Fibroblast of lung (primary cell): ENCODE measurements around the gene ZNF878. TPM values are rescaled to one million over a fixed set of nuclear protein-coding genes. Genes with fewer than 3 reads are reported as not detected.
A peak's percentile ranks its signal among the peaks of the same experiment; 100 is the strongest.

ENCODE experiments used
- DNase-seq, 2 donors: peaks; one replicate each; pipeline versions ENCODE4 v3.0.0 to v3.0.0-alpha.2; 2010; ENCODE audit warnings: low read depth in 2 of 2
- H2AFZ ChIP-seq: 2 replicates; pipeline ENCODE4 v1.5.1; 2012; ENCODE audit warnings: low read length, control low read depth, inconsistent platforms
- H3K27ac ChIP-seq: 2 replicates; pipeline ENCODE4 v1.5.1; 2011; ENCODE audit warnings: low read length, control low read depth; ENCODE audit not compliant: insufficient read depth
- H3K27me3 ChIP-seq: 2 replicates; pipeline ENCODE4 v1.5.1; 2011; ENCODE audit warnings: mild to moderate bottlenecking, low read length; ENCODE audit not compliant: control insufficient read depth, insufficient read depth
- H3K36me3 ChIP-seq: 2 replicates; pipeline ENCODE4 v1.5.1; 2011; ENCODE audit warnings: low read length; ENCODE audit not compliant: control insufficient read depth, insufficient read depth
- H3K4me1 ChIP-seq: 2 replicates; pipeline ENCODE4 v1.5.1; 2011; ENCODE audit warnings: low read length; ENCODE audit not compliant: control insufficient read depth, insufficient read depth; ENCODE audit errors: extremely low read depth
- H3K4me2 ChIP-seq: 2 replicates; pipeline ENCODE4 v1.5.1; 2011; ENCODE audit warnings: low read length, control low read depth; ENCODE audit not compliant: insufficient read depth; ENCODE audit errors: extremely low read depth
- H3K4me3 ChIP-seq, 4 experiments: fragments of 200-600 bp in 1 of 4; sonication (generic) in 1 of 4; replicated peaks in 1 of 4; 2 replicates each; pipeline ENCODE4 v1.5.1; 2011 to 2016; ENCODE audit warnings: low read length in 4 of 4, low read depth in 3 of 4, mild to moderate bottlenecking in 3 of 4, control low read depth in 2 of 4, inconsistent platforms in 1 of 4, mixed read lengths in 1 of 4; ENCODE audit not compliant: insufficient read depth in 1 of 4; ENCODE audit errors: control extremely low read depth in 1 of 4
- H3K79me2 ChIP-seq: 2 replicates; pipeline ENCODE4 v1.5.1; 2012; ENCODE audit warnings: mild to moderate bottlenecking, low read length, inconsistent platforms; ENCODE audit not compliant: control insufficient read depth, insufficient read depth
- H3K9ac ChIP-seq: 2 replicates; pipeline ENCODE4 v1.5.1; 2011; ENCODE audit warnings: mild to moderate bottlenecking, low read length, control low read depth; ENCODE audit not compliant: insufficient read depth
- H3K9me3 ChIP-seq: 2 replicates; pipeline ENCODE4 v1.5.1; 2012; ENCODE audit warnings: low read depth, low read length; ENCODE audit not compliant: control insufficient read depth, insufficient read depth
- H4K20me1 ChIP-seq: 2 replicates; pipeline ENCODE4 v1.5.1; 2011; ENCODE audit warnings: low read length; ENCODE audit not compliant: control insufficient read depth, insufficient read depth; ENCODE audit errors: extremely low read depth
- CTCF ChIP-seq, 2 donors: IDR thresholded peaks in 1 of 2; conservative IDR thresholded peaks in 1 of 2; 1 replicate in 1 of 2; 2 replicates in 1 of 2; pipeline ENCODE4 v1.5.1; 2011 to 2012; ENCODE audit warnings: low read length in 2 of 2, control low read depth in 1 of 2, inconsistent platforms in 1 of 2, low read depth in 1 of 2, mild to moderate bottlenecking in 1 of 2
- EZH2 ChIP-seq: IDR thresholded peaks from 2 replicates; pipeline ENCODE4 v1.5.1; 2012; ENCODE audit warnings: low read length, control low read depth, mild to moderate bottlenecking; ENCODE audit errors: missing control alignments
- polyA plus RNA-seq, 2 donors: library from polyadenylated mRNA; depleted of rRNA in 1 of 2; stranded (reverse) in 1 of 2; unstranded in 1 of 2; fragments of >200 nt; gene quantifications; 2 replicates each; pipeline ENCODE4 v1.2.1, GENCODE V29; 2011 to 2012; ENCODE audit warnings: missing spikeins in 1 of 2
- total RNA-seq: library from RNA; depleted of rRNA; stranded (reverse); fragments of >200 nt; gene quantifications from 2 replicates; pipeline ENCODE4 v1.2.1, GENCODE V29; 2014

Gene ZNF878
- total and polyA plus RNA-seq, 2 donors (not counting 1 experiment from before 2014, with no cell fraction given), result under 0.01 to 0.07 TPM

GRCh38 chr19:12093777-12094176 is 41.0 kb upstream of the ZNF878 start:
- no peaks in the 10 kb centered on the region for H4K20me1 ChIP-seq
- H3K79me2 ChIP-seq, result no peaks in the 10 kb centered on the region
- no peaks in the 10 kb centered on the region for H3K27me3 ChIP-seq
- no peak overlapping the region for H3K4me3 ChIP-seq
- no peaks in the 10 kb centered on the region for H3K36me3 ChIP-seq
- H3K9ac ChIP-seq, result no peak overlapping the region
- DNase-seq, result no peak
- H3K4me1 ChIP-seq, result no peaks in the 10 kb centered on the region
- H3K9me3 ChIP-seq, result no peaks in the 10 kb centered on the region
- H3K4me2 ChIP-seq, result no peak overlapping the region
- TF ChIP-seq CTCF (conservative IDR thresholded peaks at IDR 0.05 in 1 of 2, IDR thresholded peaks at IDR 0.05 in 1 of 2; ENCODE audit: low read depth in 1 of 2, low read length in 2 of 2) (no peak), EZH2 (no peak)
- H3K27ac ChIP-seq, result no peak overlapping the region
- H2AFZ ChIP-seq, result no peak overlapping the region

- H3K4me2 ChIP-seq, result peak overlapping the region; percentile 56
- no peaks in the 10 kb centered on the region for H3K36me3 ChIP-seq
- H3K4me1 ChIP-seq, result no peaks in the 10 kb centered on the region
- no peaks in the 10 kb centered on the region for H4K20me1 ChIP-seq
- no peak overlapping the region for H2AFZ ChIP-seq
- H3K27me3 ChIP-seq, result no peaks in the 10 kb centered on the region
- H3K9ac ChIP-seq, result no peak overlapping the region
- no peaks in the 10 kb centered on the region for H3K9me3 ChIP-seq
- peak overlapping the region; percentile 76 to 86 (median 84) for H3K4me3 ChIP-seq
- TF ChIP-seq CTCF (conservative IDR thresholded peaks at IDR 0.05 in 1 of 2, IDR thresholded peaks at IDR 0.05 in 1 of 2; ENCODE audit: low read depth in 1 of 2, low read length in 2 of 2) (no peak), EZH2 (no peak)
- peak overlapping the region; percentile 82 for H3K27ac ChIP-seq
- no peaks in the 10 kb centered on the region for H3K79me2 ChIP-seq
- DNase-seq, result peak; percentile 24 to 27
Observed at GRCh38 chr19:12092956-12093355, 40.2 kb upstream of the ZNF878 start.

GRCh38 chr19:12092065-12092867 is 39.5 kb upstream of the ZNF878 start:
- Histone ChIP-seq H3K4me2 (peak overlapping the region; percentile 56), H3K27me3 (no peaks in the 10 kb centered on the region), H3K27ac (peak overlapping the region; percentile 82), H3K9me3 (no peaks in the 10 kb centered on the region), H2AFZ (peak overlapping the region; percentile 92), H3K4me1 (no peaks in the 10 kb centered on the region), H3K36me3 (no peaks in the 10 kb centered on the region), H3K79me2 (no peaks in the 10 kb centered on the region), H3K4me3 (peak overlapping the region; percentile 76 to 86 (median 84)), H4K20me1 (no peaks in the 10 kb centered on the region), H3K9ac (peak overlapping the region; percentile 61)
- TF ChIP-seq CTCF (conservative IDR thresholded peaks at IDR 0.05 in 1 of 2, IDR thresholded peaks at IDR 0.05 in 1 of 2; ENCODE audit: low read depth in 1 of 2, low read length in 2 of 2), result no peak
- no peak for TF ChIP-seq EZH2
- DNase-seq, result peak; percentile 88 to 89
